Smooth muscle cell (in vitro differentiated cells): ENCODE measurements around the gene AHNAK. TPM values are rescaled to one million over a fixed set of nuclear protein-coding genes. Genes with fewer than 3 reads are reported as not detected.
"Not testable (repeated sequence)": the region's sequence is repeated elsewhere in the genome, so short reads cannot be mapped to it uniquely, and the experiment has no call there.

Source experiments
- DNase-seq: peaks from one replicate; lab custom pipeline; 2025; ENCODE audit not compliant: unreplicated experiment; lab: John Stamatoyannopoulos, UW
- H2AFZ ChIP-seq: fragments of 200-600 bp; sonication (generic); 2 replicates; pipeline ENCODE4 v1.6.0; 2016; ENCODE audit warnings: antibody characterized with exemption, low read depth, mild to moderate bottlenecking
- H3F3A ChIP-seq: fragments of 200-600 bp; sonication (generic); 2 replicates; pipeline ENCODE4 v1.6.0; 2017; ENCODE audit warnings: antibody characterized with exemption, low read depth
- H3K27ac ChIP-seq: fragments of 200-600 bp; sonication (generic); 2 replicates; pipeline ENCODE4 v1.5.1; 2016; ENCODE audit warnings: low read depth, mild to moderate bottlenecking
- H3K27me3 ChIP-seq: fragments of 200-600 bp; sonication (generic); 2 replicates; pipeline ENCODE4 v1.6.1; 2016; ENCODE audit warnings: low read depth, mild to moderate bottlenecking
- H3K36me3 ChIP-seq: fragments of 200-600 bp; sonication (generic); 2 replicates; pipeline ENCODE4 v1.5.1; 2016; ENCODE audit warnings: low read depth
- H3K4me1 ChIP-seq: fragments of 200-600 bp; sonication (generic); 2 replicates; pipeline ENCODE4 v1.5.1; 2016; ENCODE audit warnings: low read depth
- H3K4me2 ChIP-seq: fragments of 200-600 bp; sonication (generic); 2 replicates; pipeline ENCODE4 v1.6.0; 2016; ENCODE audit warnings: mild to moderate bottlenecking
- H3K4me3 ChIP-seq: fragments of 200-600 bp; sonication (generic); 2 replicates; pipeline ENCODE4 v1.5.1; 2016; ENCODE audit warnings: mild to moderate bottlenecking
- H3K79me2 ChIP-seq: fragments of 200-600 bp; sonication (generic); 2 replicates; pipeline ENCODE4 v1.6.0; 2016; ENCODE audit warnings: low read depth, mild to moderate bottlenecking
- H3K9ac ChIP-seq: fragments of 200-600 bp; sonication (generic); 2 replicates; pipeline ENCODE4 v1.6.0; 2016; ENCODE audit warnings: low read depth
- H3K9me3 ChIP-seq: fragments of 200-600 bp; sonication (generic); replicated peaks from 2 replicates; pipeline ENCODE4 v1.5.1; 2016; ENCODE audit warnings: low read depth
- H4K20me1 ChIP-seq: fragments of 200-600 bp; sonication (generic); 2 replicates; pipeline ENCODE4 v1.6.0; 2016; ENCODE audit warnings: low read depth
- WGBS: methylation state at CpG from one replicate; pipeline ENCODE4 v1.1.7; 2016; ENCODE audit warnings: low lambda C conversion rate; 5-methylcytosine and 5-hydroxymethylcytosine counted together
- polyA plus RNA-seq: library from polyadenylated mRNA; unstranded; fragments of >200 nt; fragmentation: Nextera tagmentation; extraction: Ambion mirVana; gene quantifications from 2 replicates; pipeline ENCODE4 v1.2.1, GENCODE V29; 2016
- total RNA-seq: library from RNA; depleted of rRNA; stranded (reverse); fragments of >200 nt; gene quantifications from 2 replicates; pipeline ENCODE4 v1.2.3, GENCODE V29; 2014
- TF ChIP-seq, protein P1 (sequence below): fragments of 200-600 bp; sonication (generic); IDR thresholded peaks from 2 replicates; pipeline ENCODE4 v1.5.1; 2017; ENCODE audit warnings: borderline replicate concordance, mild to moderate bottlenecking, antibody characterized with exemption; ENCODE audit not compliant: insufficient read depth, poor library complexity, severe bottlenecking

Gene AHNAK
- total and polyA plus RNA-seq, 2 experiments from 2014 or later, result 27.2 to 229 TPM

GRCh38 chr11:62573006-62573591, 26.5 kb upstream of the AHNAK start:
- peaks cover 11% of the 10 kb centered on the region for H3K4me1 ChIP-seq
- peak overlapping the region; percentile 89 for H3K9ac ChIP-seq
- no peaks in the 10 kb centered on the region for H3K9me3 ChIP-seq
- no peaks in the 10 kb centered on the region for H3K27me3 ChIP-seq
- under 1% methylated on average over 33 of the region's 33 CpGs for WGBS
- H3K36me3 ChIP-seq, result no peaks in the 10 kb centered on the region
- H3K4me3 ChIP-seq, result peak overlapping the region; percentile 97
- DNase-seq, result no peak
- H3K4me2 ChIP-seq, result peak overlapping the region; percentile 92
- peak overlapping the region; percentile 84 for H2AFZ ChIP-seq
- H3F3A ChIP-seq, result peaks cover 5% of the 10 kb centered on the region
- TF ChIP-seq, protein P1, sequence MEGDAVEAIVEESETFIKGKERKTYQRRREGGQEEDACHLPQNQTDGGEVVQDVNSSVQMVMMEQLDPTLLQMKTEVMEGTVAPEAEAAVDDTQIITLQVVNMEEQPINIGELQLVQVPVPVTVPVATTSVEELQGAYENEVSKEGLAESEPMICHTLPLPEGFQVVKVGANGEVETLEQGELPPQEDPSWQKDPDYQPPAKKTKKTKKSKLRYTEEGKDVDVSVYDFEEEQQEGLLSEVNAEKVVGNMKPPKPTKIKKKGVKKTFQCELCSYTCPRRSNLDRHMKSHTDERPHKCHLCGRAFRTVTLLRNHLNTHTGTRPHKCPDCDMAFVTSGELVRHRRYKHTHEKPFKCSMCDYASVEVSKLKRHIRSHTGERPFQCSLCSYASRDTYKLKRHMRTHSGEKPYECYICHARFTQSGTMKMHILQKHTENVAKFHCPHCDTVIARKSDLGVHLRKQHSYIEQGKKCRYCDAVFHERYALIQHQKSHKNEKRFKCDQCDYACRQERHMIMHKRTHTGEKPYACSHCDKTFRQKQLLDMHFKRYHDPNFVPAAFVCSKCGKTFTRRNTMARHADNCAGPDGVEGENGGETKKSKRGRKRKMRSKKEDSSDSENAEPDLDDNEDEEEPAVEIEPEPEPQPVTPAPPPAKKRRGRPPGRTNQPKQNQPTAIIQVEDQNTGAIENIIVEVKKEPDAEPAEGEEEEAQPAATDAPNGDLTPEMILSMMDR, result no peak
- peaks cover 75% of the 10 kb centered on the region for H3K79me2 ChIP-seq
- peaks cover 49% of the 10 kb centered on the region for H4K20me1 ChIP-seq
- H3K27ac ChIP-seq, result peak overlapping the region; percentile 79

- TF ChIP-seq, protein P1, result no peak
- Histone ChIP-seq H3K9ac (peak overlapping the region; percentile 89), H3K9me3 (no peaks in the 10 kb centered on the region), H3K4me1 (peaks cover 11% of the 10 kb centered on the region), H3K27ac (peak overlapping the region; percentile 79), H3K36me3 (no peaks in the 10 kb centered on the region), H3K27me3 (no peaks in the 10 kb centered on the region), H4K20me1 (peaks cover 55% of the 10 kb centered on the region), H3K79me2 (peaks cover 81% of the 10 kb centered on the region), H3K4me2 (peak overlapping the region; percentile 92), H2AFZ (no peak overlapping the region), H3F3A (peaks cover 5% of the 10 kb centered on the region), H3K4me3 (peak overlapping the region; percentile 97)
- no peak for DNase-seq
- WGBS, result 76% methylated on average over 12 of the region's 12 CpGs
Observed at GRCh38 chr11:62572431-62572830, 25.8 kb upstream of the AHNAK start.

DNA sequence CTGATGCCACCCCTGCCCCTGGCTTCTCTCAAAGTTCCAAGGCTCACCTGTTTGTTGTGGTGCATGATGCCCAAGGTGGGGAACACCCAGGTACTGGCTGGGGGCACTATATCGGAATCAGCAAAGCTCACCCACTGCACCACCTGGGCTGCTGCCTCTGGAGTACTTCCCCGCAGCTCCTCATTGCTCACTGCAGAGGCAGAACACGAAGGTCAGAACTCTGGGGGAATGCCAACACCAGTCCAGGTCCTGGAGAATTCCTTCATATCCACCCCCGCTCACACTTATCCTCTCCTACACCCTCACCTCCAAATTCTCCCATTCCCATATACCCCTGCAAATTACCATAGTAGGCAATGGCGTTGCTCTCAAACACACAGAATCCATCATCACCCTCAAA, 24.9 kb upstream of the AHNAK start:
- not testable (repeated sequence) for H3K4me3 ChIP-seq, H2AFZ ChIP-seq, H3K9ac ChIP-seq, H3K4me2 ChIP-seq, H3K9me3 ChIP-seq, H3F3A ChIP-seq, DNase-seq, H3K27me3 ChIP-seq, H3K36me3 ChIP-seq
- Histone ChIP-seq H3K4me1 (peaks cover 11% of the 10 kb centered on the region), H3K27ac (peak overlapping the region; percentile 79), H4K20me1 (peaks cover 63% of the 10 kb centered on the region), H3K79me2 (peaks cover 89% of the 10 kb centered on the region)
- 95% methylated on average over 5 of the region's 5 CpGs for WGBS

GRCh38 chr11:62570903-62571302, 24.3 kb upstream of the AHNAK start:
- not testable (repeated sequence) for H3K4me3 ChIP-seq, DNase-seq, H3K4me2 ChIP-seq, H3K9me3 ChIP-seq, H2AFZ ChIP-seq, H3F3A ChIP-seq, H3K27ac ChIP-seq, H3K9ac ChIP-seq, H3K27me3 ChIP-seq
- peaks cover 69% of the 10 kb centered on the region for H4K20me1 ChIP-seq
- H3K79me2 ChIP-seq, result peaks cover 89% of the 10 kb centered on the region
- H3K36me3 ChIP-seq, result peaks cover 10% of the 10 kb centered on the region
- 95% methylated on average over 5 of the region's 5 CpGs for WGBS
- H3K4me1 ChIP-seq, result peaks cover 11% of the 10 kb centered on the region
